Osteoblast (primary cell): Measurements from ENCODE around the gene CUEDC2. TPM values are rescaled to one million over a fixed set of nuclear protein-coding genes. Genes with fewer than 3 reads are reported as not detected.

Source experiments
- DNase-seq: peaks from one replicate; pipeline ENCODE4 v3.0.0; 2011; ENCODE audit warnings: low spot score, mixed read lengths; ENCODE audit not compliant: insufficient read length; ENCODE audit errors: missing footprints
- H2AFZ ChIP-seq: 2 replicates; pipeline ENCODE4 v1.6.0; 2011; ENCODE audit warnings: mild to moderate bottlenecking, low read length
- H3K27ac ChIP-seq: 2 replicates; pipeline ENCODE4 v1.5.1; 2011; ENCODE audit warnings: mild to moderate bottlenecking, low read depth, low read length, moderate library complexity
- H3K27me3 ChIP-seq: 2 replicates; pipeline ENCODE4 v1.6.0; 2012; ENCODE audit warnings: mild to moderate bottlenecking, control low read depth, inconsistent platforms, low read length, moderate library complexity; ENCODE audit not compliant: insufficient read depth
- H3K36me3 ChIP-seq: 2 replicates; pipeline ENCODE4 v1.5.1; 2011; ENCODE audit warnings: mild to moderate bottlenecking, low read length, control low read depth, moderate library complexity; ENCODE audit not compliant: insufficient read depth
- H3K4me1 ChIP-seq: 2 replicates; pipeline ENCODE4 v1.5.1; 2011; ENCODE audit warnings: mild to moderate bottlenecking, low read length, control low read depth, moderate library complexity; ENCODE audit not compliant: insufficient read depth
- H3K4me2 ChIP-seq: 2 replicates; pipeline ENCODE4 v1.6.0; 2011; ENCODE audit warnings: mild to moderate bottlenecking, low read length; ENCODE audit not compliant: insufficient read depth
- H3K4me3 ChIP-seq: fragments of 200-600 bp; sonication (generic); 3 replicates; pipeline ENCODE4 v1.5.1; 2012; ENCODE audit warnings: mild to moderate bottlenecking, low read length, inconsistent platforms; ENCODE audit not compliant: insufficient read depth
- H3K79me2 ChIP-seq: 2 replicates; pipeline ENCODE4 v1.6.0; 2012; ENCODE audit warnings: mild to moderate bottlenecking, low read length, control low read depth, inconsistent platforms; ENCODE audit not compliant: insufficient read depth
- H3K9me3 ChIP-seq: 2 replicates; pipeline ENCODE4 v1.5.1; 2011; ENCODE audit warnings: low read depth, low read length, control low read depth
- H4K20me1 ChIP-seq: 2 replicates; pipeline ENCODE4 v1.6.0; 2012; ENCODE audit warnings: mild to moderate bottlenecking, low read length, control low read depth; ENCODE audit not compliant: insufficient read depth
- CTCF ChIP-seq: IDR thresholded peaks from 2 replicates; pipeline ENCODE4 v1.5.1; 2011; ENCODE audit warnings: mild to moderate bottlenecking, low read depth, low read length, moderate library complexity; ENCODE audit errors: extremely low read depth
- total RNA-seq: library from RNA; depleted of rRNA; stranded (reverse); fragments of >200 nt; gene quantifications from 2 replicates; pipeline ENCODE4 v1.2.3, GENCODE V29; 2012

CUEDC2 gene
- total RNA-seq, 1 donor: 46.7 TPM

DNA sequence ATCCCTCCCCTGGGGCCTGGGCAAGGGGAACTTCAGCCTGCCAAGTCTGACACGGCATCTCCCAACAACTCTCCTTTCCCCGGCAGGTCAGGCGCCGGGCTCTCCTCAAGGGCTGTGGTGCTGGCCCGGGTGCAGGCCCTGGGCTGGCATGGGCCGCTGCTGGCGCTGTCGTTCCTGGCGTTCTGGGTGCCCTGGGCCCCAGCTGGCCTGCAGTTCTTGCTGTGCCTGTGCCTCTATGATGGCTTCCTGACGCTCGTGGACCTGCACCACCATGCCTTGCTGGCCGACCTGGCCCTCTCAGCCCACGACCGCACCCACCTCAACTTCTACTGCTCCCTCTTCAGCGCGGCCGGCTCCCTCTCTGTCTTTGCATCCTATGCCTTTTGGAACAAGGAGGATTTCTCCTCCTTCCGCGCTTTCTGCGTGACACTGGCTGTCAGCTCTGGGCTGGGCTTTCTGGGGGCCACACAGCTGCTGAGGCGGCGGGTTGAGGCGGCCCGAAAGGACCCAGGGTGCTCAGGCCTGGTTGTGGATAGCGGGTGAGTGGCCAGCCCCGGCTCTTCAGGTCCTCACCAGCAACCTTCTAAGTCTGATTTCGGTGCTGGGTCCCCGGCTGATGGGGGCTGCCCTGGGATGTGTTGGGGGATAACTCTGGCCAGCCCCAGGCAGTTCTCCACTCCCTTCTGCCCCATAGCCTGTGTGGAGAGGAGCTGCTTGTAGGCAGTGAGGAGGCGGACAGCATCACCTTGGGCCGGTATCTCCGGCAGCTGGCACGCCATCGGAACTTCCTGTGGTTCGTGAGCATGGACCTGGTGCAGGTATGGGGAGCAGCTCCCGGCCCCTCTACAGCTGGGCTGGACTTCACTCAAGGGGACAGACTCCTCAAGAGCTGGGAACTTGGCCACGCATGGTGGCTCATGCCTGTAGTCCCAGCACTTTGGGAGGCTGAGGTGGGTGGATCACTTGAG is 38.5 kb upstream of the CUEDC2 start:
- Histone ChIP-seq H3K9me3 (no peaks in the 10 kb centered on the region), H4K20me1 (no peaks in the 10 kb centered on the region), H3K27me3 (no peaks in the 10 kb centered on the region), H3K79me2 (no peaks in the 10 kb centered on the region), H3K4me3 (no peak overlapping the region), H3K27ac (no peak overlapping the region), H3K4me2 (no peak overlapping the region), H3K4me1 (peaks cover 14% of the 10 kb centered on the region), H2AFZ (no peak overlapping the region), H3K36me3 (no peaks in the 10 kb centered on the region)
- DNase-seq: peak; percentile 53
- no peak for TF ChIP-seq CTCF

DNA sequence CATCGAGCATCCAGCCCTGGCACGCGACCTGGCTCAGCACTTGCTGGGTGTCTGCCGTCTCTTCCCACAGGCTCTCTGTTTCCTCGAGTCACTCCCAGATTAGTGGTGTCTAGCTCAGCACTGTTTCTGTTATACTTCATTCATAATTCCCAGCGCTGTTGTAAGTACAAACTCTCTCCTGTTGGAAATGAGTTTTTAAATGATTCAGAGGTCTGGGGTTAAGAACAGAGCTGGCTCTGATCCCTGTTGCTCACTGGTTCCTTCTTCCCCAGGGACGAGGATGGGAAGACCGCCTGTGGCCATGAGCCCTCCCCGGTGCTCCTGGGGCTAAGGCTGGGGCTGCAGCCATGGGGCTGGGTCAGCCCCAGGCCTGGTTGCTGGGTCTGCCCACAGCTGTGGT is 36.3 kb upstream of the CUEDC2 start:
- Histone ChIP-seq H3K36me3 (no peaks in the 10 kb centered on the region), H3K4me3 (no peak overlapping the region), H3K79me2 (no peaks in the 10 kb centered on the region), H3K4me2 (peak overlapping the region; percentile 32), H3K9me3 (no peaks in the 10 kb centered on the region), H4K20me1 (no peaks in the 10 kb centered on the region), H3K4me1 (peaks cover 14% of the 10 kb centered on the region), H2AFZ (no peak overlapping the region), H3K27ac (no peak overlapping the region), H3K27me3 (peaks cover 2% of the 10 kb centered on the region)
- peak; percentile 98 for DNase-seq
- TF ChIP-seq CTCF: no peak

DNA sequence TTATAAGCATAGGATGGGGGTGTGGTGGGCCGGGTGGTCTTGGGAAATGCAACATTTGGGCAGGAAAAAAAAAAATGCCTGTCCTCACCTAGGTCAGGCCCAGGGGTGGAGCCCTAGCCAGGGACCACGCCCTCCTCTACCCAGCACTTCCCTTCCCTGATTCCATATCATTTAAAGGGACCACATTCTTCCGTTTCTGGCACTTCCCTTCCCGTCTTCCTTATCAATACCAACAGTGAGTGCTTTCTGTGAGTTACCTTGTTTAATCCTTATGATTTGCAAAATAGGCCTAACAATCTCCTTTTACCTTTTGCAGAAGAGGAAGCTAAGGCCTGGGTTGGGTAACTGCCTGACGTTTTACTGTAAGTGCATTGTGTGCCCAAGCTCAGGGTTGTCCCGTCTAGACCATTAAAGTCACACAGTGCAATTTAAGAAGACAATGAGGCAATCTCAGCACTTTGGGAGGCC is 35.6 kb upstream of the CUEDC2 start:
- Histone ChIP-seq H3K9me3 (no peaks in the 10 kb centered on the region), H2AFZ (no peak overlapping the region), H4K20me1 (no peaks in the 10 kb centered on the region), H3K4me3 (no peak overlapping the region), H3K4me1 (peaks cover 14% of the 10 kb centered on the region), H3K4me2 (no peak overlapping the region), H3K79me2 (no peaks in the 10 kb centered on the region), H3K36me3 (no peaks in the 10 kb centered on the region), H3K27ac (no peak overlapping the region), H3K27me3 (peaks cover 8% of the 10 kb centered on the region)
- DNase-seq: no peak
- no peak for TF ChIP-seq CTCF

GRCh38 chr10:102467318-102467717 is 34.9 kb upstream of the CUEDC2 start:
- H4K20me1 ChIP-seq: no peaks in the 10 kb centered on the region
- H3K4me2 ChIP-seq: no peak overlapping the region
- H3K4me1 ChIP-seq: peaks cover 14% of the 10 kb centered on the region
- H3K4me3 ChIP-seq: no peak overlapping the region
- no peaks in the 10 kb centered on the region for H3K9me3 ChIP-seq
- no peak overlapping the region for H3K27ac ChIP-seq
- no peak overlapping the region for H2AFZ ChIP-seq
- DNase-seq: no peak
- H3K36me3 ChIP-seq: no peaks in the 10 kb centered on the region
- no peak for TF ChIP-seq CTCF
- H3K79me2 ChIP-seq: no peaks in the 10 kb centered on the region
- peaks cover 9% of the 10 kb centered on the region for H3K27me3 ChIP-seq
